Ovary (tissue), 9 donors: ENCODE measurements around the gene SLX4IP. TPM values are rescaled to one million over a fixed set of nuclear protein-coding genes. Genes with fewer than 3 reads are reported as not detected.
"Not testable (repeated sequence)": the region's sequence is repeated elsewhere in the genome, so short reads cannot be mapped to it uniquely, and the experiment has no call there.

Experiments used
- DNase-seq, 5 donors: peaks; one replicate each; pipeline ENCODE4 v3.0.0-alpha.2; 2019 to 2020
- H3K27ac ChIP-seq, 2 donors: fragments of 200-600 bp; one replicate each; pipeline versions ENCODE4 v1.5.1 to v1.8.0; 2019 to 2022
- H3K27me3 ChIP-seq: fragments of 200-600 bp; one replicate; pipeline ENCODE4 v1.8.0; 2022
- H3K36me3 ChIP-seq: fragments of 200-600 bp; sonication (generic); one replicate; pipeline ENCODE4 v1.5.1; 2019
- H3K4me1 ChIP-seq: one replicate; pipeline ENCODE4 v1.8.1; 2013; ENCODE audit warnings: mild to moderate bottlenecking, moderate library complexity; ENCODE audit not compliant: insufficient read depth
- H3K4me3 ChIP-seq: fragments of 200-600 bp; sonication (generic); one replicate; pipeline ENCODE4 v1.5.1; 2017
- H3K9me3 ChIP-seq, 2 donors: fragments of 200-600 bp in 1 of 2; sonication (generic) in 1 of 2; one replicate each; pipeline versions ENCODE4 v1.5.1 to v1.8.1; 2013 to 2019; ENCODE audit warnings: mild to moderate bottlenecking in 1 of 2, moderate library complexity in 1 of 2
- EP300 ChIP-seq: sonication (generic); formaldehyde crosslinking; IDR thresholded peaks from one replicate; pipeline ENCODE4 v1.6.1; 2017; ENCODE audit warnings: antibody characterized with exemption
- POLR2A ChIP-seq: fragments of 450-650 bp; IDR thresholded peaks from one replicate; pipeline ENCODE4 v1.6.1; 2017; ENCODE audit warnings: antibody characterized with exemption, mild to moderate bottlenecking, moderate library complexity
- WGBS, 3 donors: extraction: QIAGEN DNeasy Blood & Tissue Kit in 1 of 3; methylation state at CpG; one replicate each; pipeline versions ENCODE4 v1.1.5 to v1.1.7; 2013 to 2017; 5-methylcytosine and 5-hydroxymethylcytosine counted together
- intact Hi-C, 4 donors: fragments of 100-400 bp; cut with DNase I; formaldehyde crosslinking; loops; one replicate each; pipeline versions ENCODE4 v1.11.0 to v1.15.1; 2022 to 2023
- polyA plus RNA-seq, 2 donors: library from polyadenylated mRNA; stranded (reverse); fragments of 200-250 nt in 1 of 2; fragments of 350-450 nt in 1 of 2; fragmentation: Illumina TruSeq in 1 of 2; extraction: RNeasy Lipid Tissue Mini Kit (QIAGEN cat#74804) in 1 of 2; gene quantifications; one replicate each; pipeline ENCODE4 v1.2.3, GENCODE V29; 2013 to 2014
- total RNA-seq, 7 donors: library from RNA; depleted of rRNA in 2 of 7; stranded (reverse); fragments of >200 nt in 2 of 7; fragmentation: NEBNext Ultra II Directional in 3 of 7; extraction: Animal tissue kit (Norgen Biotek cat#: 25700) in 3 of 7; gene quantifications; one replicate each; pipeline versions ENCODE4 v1.1.0 to v1.2.4, GENCODE V29; 2016 to 2023
- TF ChIP-seq, protein P1 (sequence below), 3 donors: fragments of 450-650 bp in 2 of 3; fragments of 200-600 bp in 1 of 3; IDR thresholded peaks; one replicate each; pipeline versions ENCODE4 v1.5.1 to v1.8.0; 2016 to 2022; ENCODE audit warnings: antibody characterized with exemption in 3 of 3, mild to moderate bottlenecking in 1 of 3
- donor health status: DM: no; HTN: no; CAD: no; lungs with moderate emphysema.
- donor health status: DM: no; HTN: no; CAD: no.
- donor health status: Bipolar disorder and iron deficiency.
- donor health status: DM: yes; HTN: yes; CAD: no.
- donor health status: DM: no; HTN: no; CAD: no.
- donor health status: DM: yes; HTN: yes; CAD: no.

Gene SLX4IP
- total and polyA plus RNA-seq, 9 donors = 0.98 to 5.1 (median 2.8) TPM

DNA sequence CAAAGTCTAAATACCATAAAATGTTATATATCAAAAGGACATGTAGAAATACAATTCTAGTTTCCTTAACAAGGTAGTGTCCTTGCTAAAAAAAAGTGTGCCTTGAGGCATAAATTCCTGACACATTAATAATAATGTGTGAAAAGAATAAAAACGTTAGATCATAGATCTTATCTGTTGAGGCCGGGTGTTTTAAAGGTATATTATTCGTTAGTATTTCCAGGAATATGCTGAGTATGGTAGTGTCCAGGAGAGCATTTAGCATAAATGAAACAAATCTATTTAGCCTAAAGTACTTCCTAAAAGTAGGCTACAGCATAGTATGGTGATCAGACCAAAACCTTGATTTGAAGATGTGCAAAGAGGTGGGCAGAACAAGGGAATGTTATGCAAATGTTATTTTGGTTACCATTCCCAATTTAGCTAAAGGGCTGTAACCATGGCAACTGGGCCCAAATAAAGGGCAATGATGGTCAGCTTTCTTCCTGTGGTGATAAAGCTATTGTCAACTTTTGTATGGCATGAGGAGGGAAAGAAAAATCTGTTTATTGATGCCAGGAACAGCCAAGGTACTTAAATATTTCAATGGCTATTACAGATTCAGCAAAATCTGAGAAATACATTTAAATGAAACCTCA lies 20.0 kb upstream of the SLX4IP start:
- intact Hi-C loops = loop anchor here in 2 of 4 donors (10.0 kb wide), 2 partner anchors 190 to 440 kb away; no protein-coding TSS in a partner anchor
- H3K4me3 ChIP-seq = no peak overlapping the region
- WGBS, 3 donors = 57 to 66% (median 64%) methylated on average over 3 of the region's 3 CpGs
- DNase-seq = no peak
- no peaks in the 10 kb centered on the region for H3K27me3 ChIP-seq
- no peak overlapping the region for H3K27ac ChIP-seq
- TF ChIP-seq, protein P1, sequence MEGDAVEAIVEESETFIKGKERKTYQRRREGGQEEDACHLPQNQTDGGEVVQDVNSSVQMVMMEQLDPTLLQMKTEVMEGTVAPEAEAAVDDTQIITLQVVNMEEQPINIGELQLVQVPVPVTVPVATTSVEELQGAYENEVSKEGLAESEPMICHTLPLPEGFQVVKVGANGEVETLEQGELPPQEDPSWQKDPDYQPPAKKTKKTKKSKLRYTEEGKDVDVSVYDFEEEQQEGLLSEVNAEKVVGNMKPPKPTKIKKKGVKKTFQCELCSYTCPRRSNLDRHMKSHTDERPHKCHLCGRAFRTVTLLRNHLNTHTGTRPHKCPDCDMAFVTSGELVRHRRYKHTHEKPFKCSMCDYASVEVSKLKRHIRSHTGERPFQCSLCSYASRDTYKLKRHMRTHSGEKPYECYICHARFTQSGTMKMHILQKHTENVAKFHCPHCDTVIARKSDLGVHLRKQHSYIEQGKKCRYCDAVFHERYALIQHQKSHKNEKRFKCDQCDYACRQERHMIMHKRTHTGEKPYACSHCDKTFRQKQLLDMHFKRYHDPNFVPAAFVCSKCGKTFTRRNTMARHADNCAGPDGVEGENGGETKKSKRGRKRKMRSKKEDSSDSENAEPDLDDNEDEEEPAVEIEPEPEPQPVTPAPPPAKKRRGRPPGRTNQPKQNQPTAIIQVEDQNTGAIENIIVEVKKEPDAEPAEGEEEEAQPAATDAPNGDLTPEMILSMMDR (IDR thresholded peaks at IDR 0.05) = no peak
- TF ChIP-seq EP300 (no peak), POLR2A (no peak)
- no peaks in the 10 kb centered on the region for H3K4me1 ChIP-seq
- no peaks in the 10 kb centered on the region for H3K9me3 ChIP-seq
- no peaks in the 10 kb centered on the region for H3K36me3 ChIP-seq

DNA sequence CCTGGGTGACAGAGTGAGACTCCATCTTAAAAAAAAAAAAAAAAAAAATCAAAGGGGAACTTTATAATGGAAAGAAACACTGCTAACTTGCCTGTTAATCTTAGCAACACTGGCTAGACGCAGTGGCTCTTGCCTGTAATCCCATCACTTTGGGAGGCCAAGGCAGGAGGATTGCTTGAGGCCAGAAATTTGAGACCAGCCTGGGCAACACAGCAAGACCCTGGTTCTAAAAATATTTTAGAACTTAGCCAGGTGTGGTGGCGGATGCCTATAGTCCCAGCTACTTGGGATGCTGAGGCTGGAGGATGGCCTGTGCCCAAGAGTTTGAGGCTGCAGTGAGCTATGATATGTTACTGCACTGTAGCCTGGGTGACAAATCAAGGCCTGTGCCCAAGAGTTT lies 17.9 kb upstream of the SLX4IP start:
- DNase-seq, H3K9me3 ChIP-seq, H3K4me1 ChIP-seq, H3K27me3 ChIP-seq, H3K4me3 ChIP-seq, H3K36me3 ChIP-seq, H3K27ac ChIP-seq: not testable (repeated sequence)
- WGBS, 3 donors = 96 to 100% (median 96%) methylated on average over 2 of the region's 2 CpGs
- intact Hi-C loops = loop anchor here in 2 of 4 donors (10.0 kb wide), 2 partner anchors 192 to 442 kb away; no protein-coding TSS in a partner anchor

DNA sequence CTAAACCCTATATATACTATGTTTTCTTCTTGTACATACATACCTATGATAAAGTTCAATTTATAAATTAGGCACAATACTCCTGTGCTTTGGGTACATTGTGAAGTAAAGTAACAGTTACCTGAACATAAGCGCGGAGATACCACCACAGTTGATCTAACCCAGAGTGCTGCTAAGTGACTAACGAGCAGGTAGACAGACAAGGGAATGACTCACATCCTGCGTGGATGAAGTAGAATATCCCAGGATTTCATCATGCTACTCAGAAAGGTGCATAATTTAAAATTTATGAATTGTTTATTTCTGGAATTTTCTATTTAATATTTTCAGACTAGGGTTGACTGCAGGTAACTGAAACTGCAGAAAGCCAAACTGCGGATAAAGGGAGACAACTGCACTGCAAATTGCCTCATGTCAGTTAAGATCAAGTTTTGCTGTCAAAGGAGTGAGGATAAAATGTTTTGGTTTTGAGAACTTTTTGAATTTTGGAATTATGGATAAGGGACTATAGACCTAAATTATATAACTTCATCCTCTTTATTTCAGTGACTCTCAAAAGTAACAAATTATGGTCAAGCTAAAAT lies 15.5 kb upstream of the SLX4IP start:
- DNase-seq = no peak
- Histone ChIP-seq H3K4me1 (no peaks in the 10 kb centered on the region), H3K9me3 (no peaks in the 10 kb centered on the region), H3K4me3 (no peak overlapping the region), H3K27me3 (no peaks in the 10 kb centered on the region), H3K36me3 (no peaks in the 10 kb centered on the region), H3K27ac (no peak overlapping the region)
- intact Hi-C loops = loop anchor here in 2 of 4 donors (10.0 kb wide), 2 partner anchors 195 to 445 kb away; no protein-coding TSS in a partner anchor
- TF ChIP-seq POLR2A (no peak), EP300 (no peak)
- TF ChIP-seq, protein P1 (IDR thresholded peaks at IDR 0.05) = no peak
- 93% methylated on average over 5 of the region's 5 CpGs for WGBS, 3 donors

DNA sequence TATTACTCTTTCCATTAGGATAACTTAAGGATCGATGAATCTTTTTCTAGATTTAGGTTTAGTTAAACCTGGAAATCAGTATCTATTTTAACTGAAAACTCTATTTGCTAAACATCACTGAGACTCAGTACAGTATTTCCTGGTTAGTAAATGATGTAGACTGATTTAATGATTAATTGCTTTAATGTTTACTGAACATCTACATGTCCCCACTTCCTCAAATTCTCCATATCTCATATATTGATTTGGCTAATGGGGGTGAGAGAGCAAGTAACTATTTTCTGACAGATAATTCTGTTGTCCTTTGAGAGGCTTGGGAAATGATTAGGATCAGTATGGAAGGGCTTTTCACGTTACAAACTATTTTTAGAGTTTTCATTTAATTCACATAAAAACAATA lies 11.4 kb upstream of the SLX4IP start:
- Histone ChIP-seq H3K27me3 (no peaks in the 10 kb centered on the region), H3K4me1 (peaks cover 3% of the 10 kb centered on the region), H3K9me3 (no peaks in the 10 kb centered on the region), H3K36me3 (no peaks in the 10 kb centered on the region), H3K27ac (no peak overlapping the region), H3K4me3 (no peak overlapping the region)
- WGBS, 3 donors = 82 to 88% (median 86%) methylated on average over 2 of the region's 2 CpGs
- TF ChIP-seq POLR2A (no peak), EP300 (no peak)
- TF ChIP-seq, protein P1 (IDR thresholded peaks at IDR 0.05) = no peak
- intact Hi-C loops = no loop called here
- no peak for DNase-seq

DNA sequence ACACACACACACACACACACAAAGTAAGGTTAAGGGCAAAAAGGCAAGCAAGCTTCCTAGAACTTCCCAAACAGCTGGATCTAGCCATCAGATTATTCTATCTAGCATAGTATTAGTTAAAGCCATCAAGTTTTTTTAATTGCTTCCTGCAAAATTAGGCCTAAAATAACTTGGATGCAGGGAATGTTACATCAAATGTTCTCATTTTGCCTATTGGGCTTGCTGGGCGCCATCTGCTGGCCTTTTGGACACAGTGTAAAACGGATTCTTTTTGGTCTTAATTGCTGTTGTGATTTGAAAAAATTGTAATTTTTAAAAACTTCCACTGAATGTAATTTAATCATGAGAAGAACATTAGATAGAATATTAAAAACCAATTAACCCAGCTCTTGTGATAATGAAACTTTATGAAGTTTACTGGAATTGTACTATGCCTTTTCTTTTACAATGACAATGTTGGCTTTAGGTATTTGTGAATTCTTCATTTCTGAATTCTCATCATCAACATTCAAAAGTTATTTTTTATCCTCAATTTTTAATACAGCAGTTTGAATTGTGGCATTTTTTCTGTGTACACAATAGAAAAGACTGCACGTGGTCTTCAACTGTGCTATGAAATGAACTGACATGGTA lies 7.9 kb upstream of the SLX4IP start:
- H3K27me3 ChIP-seq = no peaks in the 10 kb centered on the region
- peaks cover 5% of the 10 kb centered on the region for H3K4me1 ChIP-seq
- TF ChIP-seq, protein P1 (IDR thresholded peaks at IDR 0.05) = peak; percentile 60 to 74 (median 67)
- TF ChIP-seq EP300 = no peak
- DNase-seq = peak; percentile 49 to 78 (median 68)
- H3K27ac ChIP-seq = no peak overlapping the region
- H3K36me3 ChIP-seq = no peaks in the 10 kb centered on the region
- no peaks in the 10 kb centered on the region for H3K9me3 ChIP-seq
- intact Hi-C loops = no loop called here
- WGBS, 3 donors = 8 to 18% (median 17%) methylated on average over 3 of the region's 3 CpGs
- no peak overlapping the region for H3K4me3 ChIP-seq
